Activated naive CD4-positive, alpha-beta T cell treated with Interleukin-2 at 50 U/mL for 16 hours (primary cell): ENCODE results near the gene GUCY1A2.
"Not testable (repeated sequence)": the region's sequence is repeated elsewhere in the genome, so short reads cannot be mapped to it uniquely, and the experiment has no call there.

Experiments used
- DNase-seq: peaks from one replicate; pipeline ENCODE4 v3.0.0-alpha.2; 2020

Gene GUCY1A2

DNA sequence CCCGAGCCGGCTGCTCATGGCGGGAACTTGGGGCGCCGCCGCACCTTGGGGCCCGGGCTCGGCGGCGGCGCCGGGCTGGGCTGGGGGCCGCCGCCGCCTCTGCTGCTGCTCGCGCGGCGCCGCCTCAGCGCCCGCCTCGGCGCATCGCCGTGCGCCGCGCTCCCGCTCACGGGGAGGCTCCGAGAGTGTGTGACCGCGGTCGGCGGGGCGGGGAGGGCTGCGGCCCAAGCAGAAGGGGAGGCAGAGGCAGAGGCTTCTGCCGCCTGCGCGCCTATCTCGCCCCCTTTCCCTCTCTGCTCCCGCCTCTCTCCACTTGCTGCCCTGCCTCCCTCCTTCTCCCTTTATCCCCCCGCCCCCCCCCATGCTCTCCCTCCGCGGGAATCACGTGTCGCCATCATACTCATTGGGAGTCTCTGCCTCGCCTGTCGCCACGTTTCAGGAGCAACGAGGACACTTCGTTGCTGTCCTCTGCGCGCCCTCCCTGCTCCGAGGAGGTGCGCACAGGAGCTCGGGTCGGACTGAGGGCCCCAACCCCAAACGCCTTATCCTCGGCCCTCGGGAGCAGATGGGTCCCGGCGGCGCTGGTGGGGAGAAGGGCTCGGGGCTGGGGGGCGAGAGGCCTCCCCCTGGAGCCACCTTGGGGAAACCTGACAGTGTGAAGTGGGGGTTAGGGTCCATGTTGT is at the start of gene GUCY1A2:
GUCY1A2 (minus strand) TSS at position 258 of the 683 bp plus-strand sequence. CDS start 421 bp downstream, outside the sequence.
- no peak for DNase-seq

DNA sequence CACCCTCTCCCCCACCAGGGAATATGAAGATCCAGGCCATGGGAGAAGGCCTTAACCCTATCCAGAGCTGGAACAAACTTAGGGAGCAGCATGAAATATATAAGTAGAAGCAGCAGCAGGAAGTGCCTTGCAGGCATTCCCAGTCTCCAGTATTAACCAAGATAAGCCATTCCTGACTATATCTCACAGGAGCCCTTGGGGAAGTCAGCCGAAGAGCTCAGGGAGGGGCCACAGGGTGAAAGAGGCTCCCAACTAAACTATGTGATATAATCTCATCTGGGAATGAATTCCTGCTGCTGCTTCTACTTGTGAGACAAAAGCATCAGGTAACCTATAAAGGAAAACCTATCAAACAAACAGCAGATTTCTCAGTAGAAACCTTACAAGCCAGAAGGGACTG is 36.1 kb upstream of the GUCY1A2 start:
- no peak for DNase-seq

GRCh38 chr11:107051332-107051731 is 33.1 kb upstream of the GUCY1A2 start:
- not testable (repeated sequence) for DNase-seq

DNA sequence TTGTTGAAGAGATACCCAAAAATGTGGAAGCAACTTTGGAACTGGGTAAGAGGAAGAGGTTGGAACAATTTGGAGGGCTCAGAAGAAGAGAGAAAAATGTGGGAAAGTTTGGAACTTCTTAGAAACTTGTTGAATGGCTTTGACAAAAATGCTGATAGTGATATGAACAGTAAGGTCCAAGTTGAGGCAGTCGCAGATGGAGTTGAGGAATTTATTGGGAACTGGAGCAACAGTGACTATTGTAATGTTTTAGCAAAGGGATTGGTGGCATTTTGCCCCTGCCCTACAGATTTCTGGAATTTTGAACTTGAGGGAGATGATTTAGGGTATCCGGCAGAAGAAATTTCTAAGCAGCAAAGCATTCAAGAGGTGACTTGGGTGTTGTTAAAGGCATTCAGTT is 32.6 kb upstream of the GUCY1A2 start:
- DNase-seq, result not testable (repeated sequence)

DNA sequence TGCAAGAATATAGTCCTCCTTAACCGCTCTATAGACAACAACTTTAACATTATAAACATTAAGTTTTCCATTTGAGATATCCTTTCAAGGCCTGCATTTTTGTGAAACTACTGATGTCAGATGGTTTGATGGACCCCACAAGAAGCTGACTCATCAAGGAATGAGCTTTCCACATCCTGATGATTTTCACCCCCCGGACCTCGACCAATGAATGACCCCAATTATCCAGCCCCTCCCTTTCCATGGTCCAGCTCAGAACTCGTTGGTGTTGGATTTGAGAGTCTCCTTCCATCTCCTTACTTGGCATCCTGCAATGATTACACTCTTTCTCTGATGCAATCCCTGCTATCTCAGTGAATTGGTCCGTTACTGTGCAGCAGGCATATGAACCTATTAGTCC is 31.8 kb upstream of the GUCY1A2 start:
- no peak for DNase-seq

DNA sequence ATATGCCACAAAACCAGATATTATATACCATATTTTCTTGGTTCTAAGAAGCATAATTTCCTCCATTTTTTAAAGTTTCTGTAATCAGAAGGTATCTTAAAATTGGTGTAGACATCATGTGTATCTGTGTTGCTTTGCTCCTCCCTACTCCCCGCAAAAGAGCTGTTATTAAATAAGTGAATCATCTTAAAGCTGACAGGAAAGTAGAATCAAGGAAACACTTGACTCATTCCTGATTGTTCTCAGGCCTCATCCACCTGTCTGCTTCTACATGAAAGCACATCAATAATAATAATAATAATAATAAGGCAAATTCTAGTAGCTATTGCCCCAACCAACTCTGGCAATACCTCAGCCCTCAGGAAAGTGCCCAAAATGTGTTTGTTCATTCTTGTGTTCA is 26.2 kb upstream of the GUCY1A2 start:
- no peak for DNase-seq

GRCh38 chr11:107043242-107044006 is 25.1 kb upstream of the GUCY1A2 start:
- no peak for DNase-seq

DNA sequence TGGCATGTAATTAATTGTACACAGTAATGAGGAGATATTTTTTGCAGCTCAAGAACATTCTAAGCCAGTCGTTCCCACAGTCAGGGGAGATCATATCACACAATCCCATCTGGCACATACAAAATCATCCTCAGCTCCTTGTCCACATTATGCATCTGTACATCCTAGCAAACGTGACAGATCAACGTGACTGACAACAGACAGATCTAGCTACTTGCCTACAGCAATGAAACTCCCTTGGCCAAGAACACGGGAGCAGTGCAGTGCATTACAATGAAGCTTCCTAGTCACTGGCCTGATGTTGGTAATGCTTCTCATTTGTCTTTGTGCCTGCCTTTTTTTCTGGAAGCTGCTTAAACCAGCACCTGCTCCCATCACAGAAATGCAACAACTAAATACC is 24.5 kb upstream of the GUCY1A2 start:
- no peak for DNase-seq

- DNase-seq, result no peak
These were observed 22.8 kb upstream of the GUCY1A2 start for GRCh38 chr11:107041088-107041444.

DNA sequence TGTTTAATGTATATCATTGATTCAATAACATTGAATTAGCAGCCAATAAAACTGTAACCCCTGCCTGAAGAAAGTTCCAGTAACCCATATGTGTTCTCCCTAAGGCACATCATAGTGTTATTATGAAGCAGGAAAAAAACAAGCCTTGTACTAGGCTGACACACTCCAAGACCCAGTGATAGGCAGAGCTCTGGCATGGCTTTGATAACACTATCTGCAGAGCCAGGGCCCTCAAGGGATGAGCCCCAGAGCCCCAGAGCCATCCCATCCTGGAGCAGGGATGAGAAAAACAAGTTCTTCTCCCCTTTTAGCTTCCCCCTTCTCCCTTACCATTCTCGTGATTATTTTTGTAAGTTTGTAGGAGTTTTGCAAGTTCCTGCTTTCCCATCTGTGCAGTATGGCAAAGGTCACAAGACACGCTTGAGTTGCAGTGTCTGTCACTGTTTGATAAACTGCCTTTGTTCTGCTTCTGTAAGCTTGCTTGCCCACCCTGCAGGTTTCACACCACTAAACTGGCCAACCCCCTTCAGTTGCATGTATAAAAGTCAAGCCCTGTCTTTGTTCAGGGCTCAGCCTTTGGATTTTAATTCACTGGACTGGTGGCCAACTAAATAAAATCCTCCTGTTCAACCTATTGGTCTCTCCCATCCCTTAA is 22.3 kb upstream of the GUCY1A2 start:
- no peak for DNase-seq

GRCh38 chr11:107025673-107026072 is 7.4 kb upstream of the GUCY1A2 start:
- DNase-seq, result no peak

DNA sequence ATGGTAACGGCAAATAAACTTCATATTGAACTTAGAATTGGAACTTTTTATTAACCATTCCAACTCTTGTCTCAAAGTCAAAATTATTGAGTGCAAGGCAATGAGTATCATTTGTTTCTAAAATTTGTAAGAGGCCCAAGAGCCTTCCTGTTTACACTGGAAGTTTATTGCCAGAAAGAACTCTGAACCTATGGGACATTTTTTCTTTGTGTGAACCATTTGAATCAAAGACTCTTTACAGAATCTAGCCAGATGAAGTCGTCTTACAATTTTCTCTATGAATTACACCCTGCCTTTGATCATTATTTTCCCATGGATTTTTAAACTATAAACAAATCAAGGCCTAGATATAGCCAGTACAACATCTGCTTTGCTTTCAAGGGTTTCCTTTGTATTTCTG is 2.3 kb upstream of the GUCY1A2 start:
- no peak for DNase-seq

DNA sequence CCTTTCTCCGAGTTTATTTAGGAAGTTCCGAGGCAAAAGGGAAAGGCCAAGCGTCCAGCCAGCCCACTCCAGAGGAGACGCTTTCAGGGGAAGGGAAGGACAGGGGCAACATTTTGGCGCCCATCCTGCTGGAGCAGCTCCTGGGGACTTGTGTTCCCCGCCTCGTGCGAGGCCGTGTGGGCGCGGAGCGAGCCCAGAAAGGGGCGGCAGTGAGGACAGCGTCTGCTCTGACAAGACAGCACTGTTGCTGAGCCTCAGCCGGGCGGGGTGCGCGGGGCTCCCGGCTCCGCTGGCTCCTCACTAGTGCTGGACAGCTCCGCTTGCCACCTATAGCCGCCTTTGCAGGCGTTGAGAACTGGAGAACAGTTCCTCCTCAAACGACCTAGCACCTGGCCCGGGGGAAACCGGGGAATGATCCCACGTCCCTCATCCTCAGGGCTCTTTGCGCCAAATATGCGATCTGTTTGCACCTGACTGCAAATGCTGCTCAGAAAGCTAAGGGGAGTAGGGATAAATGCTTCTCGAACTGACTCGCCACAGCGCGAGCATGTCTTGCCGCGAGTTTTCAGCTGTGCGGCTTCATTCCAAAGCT is 722 bp upstream of the GUCY1A2 start:
- DNase-seq, result no peak

DNA sequence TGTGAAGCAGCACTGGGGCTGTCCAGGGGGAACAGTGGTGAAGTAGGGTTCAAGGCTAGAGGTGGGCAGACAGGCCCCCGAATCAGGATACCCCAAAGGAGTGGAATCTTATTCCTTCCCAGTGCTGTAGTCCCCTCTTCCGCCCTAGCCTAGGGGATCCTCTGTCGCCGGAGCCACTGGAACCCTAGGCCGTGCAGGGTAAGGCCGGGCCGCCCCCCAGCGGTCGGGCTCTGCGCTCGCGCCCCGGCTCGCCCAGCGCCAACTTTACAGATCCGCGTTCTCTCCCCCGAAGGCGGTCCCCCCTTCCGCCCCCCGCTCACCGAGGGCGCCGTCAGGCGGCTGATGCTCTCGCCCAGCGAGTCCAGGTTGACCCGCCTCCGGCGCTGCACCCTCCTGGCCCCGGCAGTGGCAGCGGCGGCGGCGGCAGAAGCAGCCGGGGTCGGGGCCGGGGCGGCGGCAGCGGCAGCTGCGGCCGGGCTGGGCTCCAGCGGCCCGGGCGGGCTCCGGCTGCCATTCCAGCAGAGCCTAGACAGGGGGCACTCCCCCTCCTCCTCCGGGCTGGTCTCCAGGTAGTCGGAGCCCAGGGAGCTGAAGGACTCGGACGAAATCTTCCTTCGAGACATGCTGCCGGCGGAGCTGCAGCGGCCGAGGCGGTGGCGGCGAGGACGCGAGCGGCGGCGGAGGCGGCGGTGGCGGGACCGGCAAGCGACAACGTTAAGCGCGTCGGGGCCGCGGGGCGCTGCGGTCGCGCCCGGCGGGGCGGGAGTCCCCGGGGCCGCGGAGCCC is 650 bp downstream of the GUCY1A2 start:
- no peak for DNase-seq

DNA sequence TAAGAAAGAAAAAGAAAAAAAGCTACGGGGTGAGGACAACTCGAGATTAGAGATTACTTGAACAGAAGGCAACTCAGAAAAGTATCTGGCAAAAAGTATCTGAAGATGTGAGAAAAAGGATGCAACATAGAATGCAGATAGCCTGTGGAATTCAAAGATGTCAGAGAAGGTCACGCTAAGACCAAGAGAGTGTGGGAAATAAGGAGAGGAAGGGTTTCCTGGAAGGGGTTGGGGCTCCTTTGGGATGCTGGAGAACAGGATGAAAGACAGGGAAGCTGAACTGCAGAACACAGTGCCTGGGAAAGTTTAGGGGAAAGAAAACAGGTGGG is 1.2 kb downstream of the GUCY1A2 start:
- no peak for DNase-seq

- no peak for DNase-seq
These were observed 3.4 kb downstream of the GUCY1A2 start for GRCh38 chr11:107014871-107015270.

- DNase-seq, result no peak
These were observed 6.3 kb downstream of the GUCY1A2 start for GRCh38 chr11:107011977-107012376.

- no peak for DNase-seq
These were observed 9.1 kb downstream of the GUCY1A2 start for GRCh38 chr11:107009190-107009589.

GRCh38 chr11:107006076-107006833 is 12.0 kb downstream of the GUCY1A2 start:
- DNase-seq, result no peak

DNA sequence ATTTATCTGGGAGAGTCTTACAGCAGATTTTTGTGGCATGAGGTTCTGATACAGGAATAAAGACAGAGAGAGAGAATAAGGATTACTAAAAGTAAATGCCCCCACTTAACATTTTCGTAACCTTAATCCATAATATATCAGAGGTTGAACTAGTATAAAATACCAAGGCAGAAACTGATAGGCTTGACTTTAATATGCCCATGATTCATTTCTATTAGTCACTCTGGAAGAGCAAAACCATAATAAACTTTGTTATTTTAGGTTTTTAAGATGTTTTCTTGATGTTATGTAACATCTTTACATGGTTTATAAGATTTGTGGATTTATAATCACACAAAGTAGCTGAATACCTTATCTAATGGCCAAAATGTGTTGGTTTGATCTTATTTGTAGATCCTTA is 19.1 kb downstream of the GUCY1A2 start:
- DNase-seq, result no peak

GRCh38 chr11:106998916-106999188 is 19.4 kb downstream of the GUCY1A2 start:
- DNase-seq, result no peak

DNA sequence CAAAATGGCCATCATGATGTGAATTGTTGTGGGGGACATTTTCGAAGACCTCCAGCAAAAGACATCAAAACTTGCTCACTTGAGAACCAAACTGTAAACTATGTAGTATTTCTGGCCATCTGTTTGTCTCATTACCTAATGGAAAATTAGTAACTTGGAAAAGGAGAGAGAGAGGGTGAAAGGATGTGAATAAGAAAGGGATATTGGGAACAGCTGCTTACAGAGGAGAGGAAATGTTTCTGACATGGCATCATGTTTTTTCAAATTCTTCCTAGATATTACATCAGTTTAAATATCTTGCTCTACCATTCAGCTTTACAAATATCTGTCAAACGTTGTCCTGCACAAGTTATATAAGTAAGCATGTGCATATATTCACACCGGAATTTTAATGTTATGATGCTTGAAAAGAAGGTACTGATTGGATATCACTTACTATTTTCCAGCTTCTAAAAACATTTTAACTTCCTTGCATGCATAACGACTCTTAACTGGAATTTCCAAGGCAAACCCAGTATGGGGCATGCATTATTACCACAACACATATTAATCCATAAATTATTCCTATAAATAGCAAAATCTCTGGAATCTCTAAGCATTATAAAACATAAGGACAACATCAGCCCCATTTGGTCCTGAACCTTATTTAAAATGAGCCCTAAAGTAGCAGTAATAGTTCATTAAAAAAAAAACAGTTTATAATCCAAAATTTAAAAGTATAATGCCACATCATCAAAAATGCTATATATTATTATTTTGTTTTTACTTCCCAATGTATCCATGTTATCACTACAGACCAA is 20.0 kb downstream of the GUCY1A2 start:
- no peak for DNase-seq
